H1 (cell line): ENCODE measurements around the gene FOXM1. TPM values are rescaled to one million over a fixed set of nuclear protein-coding genes. Genes with fewer than 3 reads are reported as not detected.

Experiments used
- CTCF ChIA-PET: fragments of 300-600 bp; sonication (Branson Sonifier 250); formaldehyde crosslinking; loops from one replicate; lab custom pipeline; 2021; ENCODE audit not compliant: partially characterized antibody; lab: Charles Lee
- POLR2A ChIA-PET: fragments of 300-600 bp; sonication (Branson Sonifier 250); formaldehyde crosslinking; loops from one replicate; lab custom pipeline; 2021; ENCODE audit warnings: inconsistent platforms; ENCODE audit not compliant: partially characterized antibody; lab: Charles Lee
- DNase-seq, 2 experiments: peaks; one replicate each; pipeline versions ENCODE4 v3.0.0 to v3.0.0-alpha.2; 2010 to 2022; ENCODE audit warnings: low spot score in 2 of 2, low read depth in 1 of 2, mixed read lengths in 1 of 2
- FAIRE-seq: peaks from 2 replicates; lab custom pipeline; 2011; peaks lifted over from hg19 to GRCh38; lab: Jason Lieb, UNC
- H2AFZ ChIP-seq: 2 replicates; pipeline ENCODE4 v1.8.1; 2012; ENCODE audit warnings: low read length, inconsistent platforms
- H2AK5ac ChIP-seq: 2 replicates; pipeline ENCODE4 v1.6.1; 2013; ENCODE audit warnings: low read depth, low read length
- H2BK120ac ChIP-seq: replicated peaks from 2 replicates; pipeline ENCODE3; 2013; ENCODE audit warnings: low read depth, low read length, inconsistent platforms
- H2BK12ac ChIP-seq: 2 replicates; pipeline ENCODE4 v1.6.1; 2013; ENCODE audit warnings: low read depth, low read length
- H2BK15ac ChIP-seq: 2 replicates; pipeline ENCODE4 v1.6.1; 2013; ENCODE audit warnings: low read length
- H2BK20ac ChIP-seq: 2 replicates; pipeline ENCODE4 v1.6.1; 2013; ENCODE audit warnings: low read length
- H2BK5ac ChIP-seq: 2 replicates; pipeline ENCODE4 v1.6.1; 2013; ENCODE audit warnings: low read depth, low read length
- H3K14ac ChIP-seq: 2 replicates; pipeline ENCODE4 v1.6.1; 2013; ENCODE audit warnings: inconsistent platforms; ENCODE audit not compliant: insufficient read length
- H3K18ac ChIP-seq: 2 replicates; pipeline ENCODE4 v1.6.1; 2013; ENCODE audit warnings: low read length; ENCODE audit errors: extremely low read depth
- H3K23ac ChIP-seq: 2 replicates; pipeline ENCODE4 v1.6.1; 2013; ENCODE audit warnings: inconsistent platforms; ENCODE audit not compliant: insufficient read length
- H3K23me2 ChIP-seq: 2 replicates; pipeline ENCODE4 v1.6.1; 2013; ENCODE audit warnings: low read depth, low read length
- H3K27ac ChIP-seq: 2 replicates; pipeline ENCODE4 v1.6.1; 2011; ENCODE audit warnings: low read depth, low read length, inconsistent platforms
- H3K27me3 ChIP-seq, 4 experiments: replicated peaks in 1 of 4; 1 replicate in 1 of 4; 2 replicates in 3 of 4; pipeline versions ENCODE4 v1.6.1 to v1.8.1; 2011 to 2013; ENCODE audit warnings: low read length in 3 of 4, mild to moderate bottlenecking in 3 of 4, inconsistent platforms in 2 of 4, mixed read lengths in 2 of 4, moderate library complexity in 1 of 4; ENCODE audit not compliant: control insufficient read depth in 3 of 4, insufficient read depth in 3 of 4; ENCODE audit errors: extremely low read depth in 1 of 4
- H3K36me3 ChIP-seq, 4 experiments: 2 replicates each; pipeline versions ENCODE4 v1.6.1 to v1.8.1; 2011 to 2013; ENCODE audit warnings: mild to moderate bottlenecking in 4 of 4, low read length in 3 of 4, moderate library complexity in 2 of 4, control low read depth in 1 of 4, inconsistent platforms in 1 of 4; ENCODE audit not compliant: insufficient read depth in 4 of 4, control insufficient read depth in 2 of 4
- H3K4ac ChIP-seq: replicated peaks from 2 replicates; pipeline ENCODE3; 2013; ENCODE audit warnings: low read length, low read depth, mixed read lengths, inconsistent platforms; ENCODE audit not compliant: insufficient read length
- H3K4me1 ChIP-seq, 4 experiments: replicated peaks in 1 of 4; 1 replicate in 1 of 4; 2 replicates in 3 of 4; pipeline versions ENCODE4 v1.6.1 to v1.8.1; 2011 to 2013; ENCODE audit warnings: low read length in 3 of 4, inconsistent platforms in 2 of 4, mixed read lengths in 1 of 4; ENCODE audit not compliant: insufficient read depth in 4 of 4, control insufficient read depth in 3 of 4
- H3K4me2 ChIP-seq, 2 experiments: 2 replicates each; pipeline versions ENCODE4 v1.6.1 to v1.8.1; 2011 to 2013; ENCODE audit warnings: low read depth in 2 of 2, low read length in 2 of 2, control low read depth in 1 of 2, inconsistent platforms in 1 of 2, mild to moderate bottlenecking in 1 of 2; ENCODE audit not compliant: insufficient read depth in 1 of 2
- H3K4me3 ChIP-seq, 4 experiments: fragments of 200-600, 300-600 bp in 1 of 4; sonication (generic), shearing (Covaris generic), sonication (Bioruptor Twin) in 1 of 4; 2 replicates each; pipeline versions ENCODE4 v1.5.1 to v1.8.1; 2011 to 2016; ENCODE audit warnings: low read length in 4 of 4, low read depth in 3 of 4, control low read depth in 2 of 4, inconsistent platforms in 2 of 4, mild to moderate bottlenecking in 2 of 4, mixed read lengths in 1 of 4, moderate library complexity in 1 of 4; ENCODE audit not compliant: insufficient read depth in 2 of 4; ENCODE audit errors: extremely low read depth in 1 of 4
- H3K56ac ChIP-seq: replicated peaks from 2 replicates; pipeline ENCODE3; 2013; ENCODE audit warnings: low read depth, mild to moderate bottlenecking, mixed read lengths, low read length, inconsistent platforms; ENCODE audit not compliant: insufficient read length
- H3K79me1 ChIP-seq: 2 replicates; pipeline ENCODE4 v1.6.1; 2013; ENCODE audit warnings: low read depth, low read length, control low read depth
- H3K79me2 ChIP-seq, 2 experiments: 2 replicates each; pipeline versions ENCODE4 v1.6.1 to v1.8.1; 2012 to 2013; ENCODE audit warnings: low read length in 2 of 2, mild to moderate bottlenecking in 2 of 2, inconsistent platforms in 1 of 2; ENCODE audit not compliant: insufficient read depth in 2 of 2, control insufficient read depth in 1 of 2
- H3K9ac ChIP-seq, 4 experiments: replicated peaks in 1 of 4; 1 replicate in 1 of 4; 2 replicates in 3 of 4; pipeline versions ENCODE4 v1.6.1 to v1.8.1; 2011 to 2013; ENCODE audit warnings: low read depth in 3 of 4, low read length in 3 of 4, control low read depth in 2 of 4, mild to moderate bottlenecking in 2 of 4, moderate library complexity in 2 of 4, inconsistent platforms in 1 of 4; ENCODE audit errors: extremely low read depth in 1 of 4
- H3K9me3 ChIP-seq, 2 experiments: 2 replicates each; pipeline versions ENCODE4 v1.6.1 to v1.8.1; 2012 to 2013; ENCODE audit warnings: mild to moderate bottlenecking in 2 of 2, moderate library complexity in 2 of 2, control low read depth in 1 of 2, inconsistent platforms in 1 of 2, low read depth in 1 of 2, low read length in 1 of 2, mixed read lengths in 1 of 2; ENCODE audit not compliant: insufficient read depth in 2 of 2
- H4K20me1 ChIP-seq, 2 experiments: replicated peaks in 1 of 2; 2 replicates each; pipeline versions ENCODE3 to v1.8.1; 2011 to 2013; ENCODE audit warnings: inconsistent platforms in 2 of 2, low read length in 2 of 2, mild to moderate bottlenecking in 1 of 2; ENCODE audit not compliant: insufficient read depth in 2 of 2, control insufficient read depth in 1 of 2
- H4K5ac ChIP-seq: 2 replicates; pipeline ENCODE4 v1.6.1; 2013; ENCODE audit warnings: low read length, low read depth, mixed read lengths, inconsistent platforms; ENCODE audit not compliant: insufficient read length
- H4K8ac ChIP-seq: 2 replicates; pipeline ENCODE4 v1.8.0; 2013; ENCODE audit warnings: mild to moderate bottlenecking, moderate library complexity, low read length, inconsistent platforms; ENCODE audit not compliant: insufficient read depth; ENCODE audit errors: extremely low read depth
- H4K91ac ChIP-seq: replicated peaks from 2 replicates; pipeline ENCODE3; 2013; ENCODE audit warnings: low read length, mixed read lengths, inconsistent platforms; ENCODE audit not compliant: insufficient read length
- HDAC6 ChIP-seq: IDR thresholded peaks from one replicate; pipeline ENCODE4 v1.7.1; 2012; ENCODE audit warnings: low read depth, mild to moderate bottlenecking, inconsistent platforms, low read length, moderate library complexity
- MAFK ChIP-seq: IDR thresholded peaks from 2 replicates; pipeline ENCODE4 v1.6.1; 2012; ENCODE audit warnings: low read depth, mild to moderate bottlenecking, improper control_type of control experiment, low read length
- WGBS, 2 experiments: shearing (Covaris generic) in 1 of 2; methylation state at CpG; one replicate each; pipeline versions ENCODE4 v1.1.6 to v1.1.7; 2013 to 2015; ENCODE audit warnings: low lambda C conversion rate in 2 of 2, mixed read lengths in 2 of 2, inconsistent platforms in 1 of 2, low coverage in 1 of 2, missing lambda C conversion rate in 1 of 2; ENCODE audit not compliant: insufficient replicate concordance in 2 of 2, insufficient coverage in 1 of 2, insufficient read length in 1 of 2; ENCODE audit errors: extremely low coverage in 1 of 2, missing lambda C conversion rate in 1 of 2; 5-methylcytosine and 5-hydroxymethylcytosine counted together
- polyA plus RNA-seq, 7 experiments: library from polyadenylated mRNA; depleted of rRNA in 3 of 7; stranded (reverse) in 5 of 7; unstranded in 2 of 7; fragments of >200 nt in 5 of 7; fragments of 200-250 nt in 2 of 7; gene quantifications; 1 replicate in 5 of 7; 2 replicates in 1 of 7; 4 replicates in 1 of 7; pipeline versions ENCODE4 v1.2.1 to v1.2.3, GENCODE V29; 2011 to 2013; ENCODE audit warnings: missing spikeins in 2 of 7, mixed read lengths in 2 of 7
- total RNA-seq: library from RNA; stranded (reverse); fragmentation: NEBNext Ultra II Directional; extraction: Animal tissue kit (Norgen Biotek cat#: 25700); gene quantifications from 2 replicates; pipeline ENCODE4 v1.2.1, GENCODE V29; 2021

The FOXM1 gene
- total and polyA plus RNA-seq, 2 of the 8 experiments (the other 6 are each of a cell fraction or from before 2014, with no cell fraction given) = 58.1 to 121 TPM

- Histone ChIP-seq H2AK5ac (no peak overlapping the region), H2BK12ac (no peak overlapping the region), H4K91ac (no peak overlapping the region), H3K4me3 (no peak overlapping the region), H3K23ac (no peak overlapping the region), H3K9ac (no peak overlapping the region), H3K18ac (no peak overlapping the region), H4K5ac (no peak overlapping the region), H3K56ac (no peak overlapping the region), H3K4me1 (peaks cover 3 to 24% (median 10%) of the 10 kb centered on the region in 4 experiments), H3K27ac (no peak overlapping the region), H2AFZ (no peak overlapping the region), H2BK120ac (no peak overlapping the region), H4K8ac (no peak overlapping the region), H3K9me3 (no peaks in the 10 kb centered on the region), H3K27me3 (no peaks in the 10 kb centered on the region), H3K36me3 (peaks cover 17 to 51% (median 22%) of the 10 kb centered on the region in 4 experiments; a peak in 7 of 8 replicates), H3K23me2 (no peaks in the 10 kb centered on the region), H2BK20ac (no peak overlapping the region), H3K79me2 (no peaks in the 10 kb centered on the region), H3K4ac (no peak overlapping the region), H2BK15ac (no peak overlapping the region), H3K79me1 (no peaks in the 10 kb centered on the region; the same call in 1 of the 2 replicates), H4K20me1 (peaks cover 2 to 9% of the 10 kb centered on the region in 2 experiments), H3K4me2 (no peak overlapping the region), H2BK5ac (no peak overlapping the region), H3K14ac (no peak overlapping the region)
- WGBS, 2 experiments = 90% methylated on average over 7 of the region's 7 CpGs; no CpG with 5 or more reads in 1 of the 2 experiments
- no peak for FAIRE-seq
- POLR2A ChIA-PET = interaction anchor here (3.3 to 8.7 kb wide), 2 partner anchors 10 kb away, joined by 19 to 58 read pairs; partner anchors contain the start of genes ITFG2 and NRIP2
- TF ChIP-seq MAFK (0 out of 2 replicates have a peak, but pooled peaks have one; percentile 37), HDAC6 (no peak)
- no peak for DNase-seq
- CTCF ChIA-PET = interaction anchor here (1.1 to 3.8 kb wide), 3 partner anchors 10 to 34 kb away, joined by 3 to 19 read pairs (median 12); partner anchors contain the start of gene ITFG2
Observed at GRCh38 chr12:2823483-2823882, 53.5 kb downstream of the FOXM1 start.
